ENCODE results near the gene RNF215. TPM values are rescaled to one million over a fixed set of nuclear protein-coding genes. Genes with fewer than 3 reads are reported as not detected.

RNF215 gene
- total RNA-seq, 1 donor from 2014 or later = 4.9 TPM

DNA sequence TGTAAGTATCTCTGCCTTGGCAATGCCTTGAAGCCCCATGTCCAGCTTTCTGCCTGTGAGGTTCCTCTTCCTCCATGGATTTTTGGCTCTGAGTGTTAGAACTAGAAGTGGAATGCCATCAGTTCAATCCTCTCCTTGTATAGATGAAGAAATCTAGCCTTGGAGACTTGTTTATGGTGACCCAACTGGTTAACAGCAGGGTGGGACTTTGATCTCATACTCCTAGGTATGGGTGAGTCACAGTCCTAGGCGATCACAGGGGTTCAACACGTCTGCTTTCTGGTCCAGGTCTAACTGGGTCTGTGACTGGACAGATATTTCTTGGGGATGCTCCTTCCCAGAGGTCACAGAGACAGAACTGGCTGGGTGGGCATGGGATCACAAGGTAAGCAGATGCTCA lies 29.2 kb upstream of the RNF215 start:
- TF ChIP-seq, protein P1, sequence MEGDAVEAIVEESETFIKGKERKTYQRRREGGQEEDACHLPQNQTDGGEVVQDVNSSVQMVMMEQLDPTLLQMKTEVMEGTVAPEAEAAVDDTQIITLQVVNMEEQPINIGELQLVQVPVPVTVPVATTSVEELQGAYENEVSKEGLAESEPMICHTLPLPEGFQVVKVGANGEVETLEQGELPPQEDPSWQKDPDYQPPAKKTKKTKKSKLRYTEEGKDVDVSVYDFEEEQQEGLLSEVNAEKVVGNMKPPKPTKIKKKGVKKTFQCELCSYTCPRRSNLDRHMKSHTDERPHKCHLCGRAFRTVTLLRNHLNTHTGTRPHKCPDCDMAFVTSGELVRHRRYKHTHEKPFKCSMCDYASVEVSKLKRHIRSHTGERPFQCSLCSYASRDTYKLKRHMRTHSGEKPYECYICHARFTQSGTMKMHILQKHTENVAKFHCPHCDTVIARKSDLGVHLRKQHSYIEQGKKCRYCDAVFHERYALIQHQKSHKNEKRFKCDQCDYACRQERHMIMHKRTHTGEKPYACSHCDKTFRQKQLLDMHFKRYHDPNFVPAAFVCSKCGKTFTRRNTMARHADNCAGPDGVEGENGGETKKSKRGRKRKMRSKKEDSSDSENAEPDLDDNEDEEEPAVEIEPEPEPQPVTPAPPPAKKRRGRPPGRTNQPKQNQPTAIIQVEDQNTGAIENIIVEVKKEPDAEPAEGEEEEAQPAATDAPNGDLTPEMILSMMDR (IDR thresholded peaks at IDR 0.05; ENCODE audit: borderline replicate concordance) = no peak
- intact Hi-C loops (cut with micrococcal nuclease) = no loop called here
- peaks cover 54% of the 10 kb centered on the region for H3K36me3 ChIP-seq

DNA sequence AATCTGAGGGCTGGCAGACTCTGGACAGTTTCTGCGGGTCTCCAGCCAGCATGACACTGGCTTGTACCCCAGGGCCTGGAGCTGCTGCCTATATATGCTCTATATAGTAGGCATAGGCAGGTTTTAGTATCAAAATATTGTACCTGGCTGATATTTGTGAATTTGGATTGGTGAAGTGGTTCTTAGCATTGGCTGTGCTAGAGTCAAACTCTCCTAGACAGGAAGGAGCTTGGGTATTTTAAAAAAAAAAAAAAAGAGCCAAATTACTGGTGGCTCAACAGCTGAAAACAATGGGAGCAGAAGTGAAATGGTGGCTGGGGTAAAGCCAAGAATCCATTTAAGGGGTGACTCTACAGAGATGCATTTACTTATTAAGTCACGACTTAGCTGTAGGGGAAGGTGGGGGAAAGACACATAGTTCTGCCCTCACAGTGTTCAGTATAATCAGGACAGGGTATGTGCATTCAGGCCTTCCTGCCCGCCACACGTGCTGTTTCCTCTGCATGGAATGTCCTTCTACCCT lies 27.4 kb upstream of the RNF215 start:
- Histone ChIP-seq H3K4me1 (no peaks in the 10 kb centered on the region), H3K36me3 (peaks cover 53% of the 10 kb centered on the region), H3K9me3 (replicated peaks) (no peaks in the 10 kb centered on the region), H3K4me3 (no peak overlapping the region), H3K27ac (replicated peaks) (no peak overlapping the region), H3K27me3 (ENCODE audit: low read depth) (no peaks in the 10 kb centered on the region)
- intact Hi-C loops (cut with micrococcal nuclease) = no loop called here
- DNase-seq = no peak
- TF ChIP-seq, protein P1 (IDR thresholded peaks at IDR 0.05; ENCODE audit: borderline replicate concordance) = no peak

More for the DNA sequence above, 29.2 kb upstream of the RNF215 start:
- Histone ChIP-seq H3K27me3 (ENCODE audit: low read depth) (no peaks in the 10 kb centered on the region), H3K27ac (replicated peaks) (no peak overlapping the region), H3K4me3 (no peak overlapping the region), H3K4me1 (peaks cover 1% of the 10 kb centered on the region), H3K9me3 (replicated peaks) (no peaks in the 10 kb centered on the region)
- DNase-seq = no peak

DNA sequence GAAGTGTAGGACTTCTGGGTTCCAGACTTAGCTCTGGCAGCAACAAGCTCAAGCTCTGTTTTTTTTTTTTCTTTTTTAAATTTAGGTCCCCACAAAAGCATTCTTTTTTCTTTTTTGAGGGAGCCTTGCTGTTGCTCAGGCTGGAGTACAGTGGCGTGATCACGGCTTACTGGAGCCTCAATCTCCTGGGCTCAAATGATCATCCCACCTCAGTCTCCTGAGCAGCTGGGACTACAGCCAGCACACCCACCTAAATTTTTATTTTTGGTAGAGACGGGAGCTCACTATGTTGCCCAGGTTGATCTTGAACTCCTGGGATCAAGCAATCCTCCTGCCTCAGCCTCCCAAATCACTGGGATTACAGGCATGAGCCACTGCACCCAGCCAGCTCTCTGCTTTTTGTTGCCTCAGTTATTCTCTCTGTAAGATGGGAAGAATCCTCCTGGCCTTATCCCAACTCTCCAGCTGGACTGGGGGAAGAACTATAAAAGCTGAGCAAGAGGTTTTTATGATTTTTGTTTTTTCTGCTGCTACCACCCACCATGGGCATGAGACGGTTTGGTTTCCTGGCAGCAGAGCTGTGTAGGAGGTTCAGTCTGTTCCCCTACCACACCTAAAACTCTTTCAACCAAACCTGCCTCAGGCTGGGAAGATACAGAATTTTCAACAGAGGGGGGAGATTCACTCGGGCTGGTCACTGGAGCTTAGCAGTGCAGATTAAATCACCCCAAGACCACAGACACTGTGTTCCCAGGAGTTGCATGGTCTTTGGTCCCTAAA lies 26.7 kb upstream of the RNF215 start:
- no peaks in the 10 kb centered on the region for H3K9me3 ChIP-seq (replicated peaks)
- H3K27ac ChIP-seq (replicated peaks) = no peak overlapping the region
- no peaks in the 10 kb centered on the region for H3K4me1 ChIP-seq
- H3K27me3 ChIP-seq (ENCODE audit: low read depth) = no peaks in the 10 kb centered on the region
- no peak for DNase-seq
- intact Hi-C loops (cut with micrococcal nuclease) = no loop called here
- TF ChIP-seq, protein P1 (IDR thresholded peaks at IDR 0.05; ENCODE audit: borderline replicate concordance) = no peak
- no peak overlapping the region for H3K4me3 ChIP-seq
- peaks cover 48% of the 10 kb centered on the region for H3K36me3 ChIP-seq

DNA sequence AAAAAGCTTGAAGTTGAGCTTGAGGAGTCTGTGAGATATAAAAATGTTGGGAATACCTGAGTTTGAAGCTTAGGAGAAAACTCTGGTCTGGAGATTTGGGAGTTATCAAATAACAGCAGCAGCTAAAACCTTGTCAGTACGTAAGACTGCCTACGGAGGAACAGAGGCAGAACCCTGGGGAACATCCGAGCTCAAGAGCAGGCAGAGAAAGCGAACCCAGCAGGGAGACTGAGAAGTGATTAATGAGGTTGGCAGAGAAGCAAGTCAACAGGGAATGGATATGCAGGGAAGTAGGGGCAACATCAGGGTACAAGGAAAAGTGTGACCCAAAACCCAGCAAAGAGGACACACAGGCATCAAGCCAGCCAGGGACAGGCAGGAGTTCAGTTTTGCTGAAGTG lies 25.8 kb upstream of the RNF215 start:
- Histone ChIP-seq H3K4me3 (no peak overlapping the region), H3K27me3 (ENCODE audit: low read depth) (no peaks in the 10 kb centered on the region), H3K9me3 (replicated peaks) (no peaks in the 10 kb centered on the region), H3K36me3 (peaks cover 38% of the 10 kb centered on the region), H3K4me1 (no peaks in the 10 kb centered on the region), H3K27ac (replicated peaks) (no peak overlapping the region)
- intact Hi-C loops (cut with micrococcal nuclease) = no loop called here
- TF ChIP-seq, protein P1 (IDR thresholded peaks at IDR 0.05; ENCODE audit: borderline replicate concordance) = no peak
- DNase-seq = no peak

DNA sequence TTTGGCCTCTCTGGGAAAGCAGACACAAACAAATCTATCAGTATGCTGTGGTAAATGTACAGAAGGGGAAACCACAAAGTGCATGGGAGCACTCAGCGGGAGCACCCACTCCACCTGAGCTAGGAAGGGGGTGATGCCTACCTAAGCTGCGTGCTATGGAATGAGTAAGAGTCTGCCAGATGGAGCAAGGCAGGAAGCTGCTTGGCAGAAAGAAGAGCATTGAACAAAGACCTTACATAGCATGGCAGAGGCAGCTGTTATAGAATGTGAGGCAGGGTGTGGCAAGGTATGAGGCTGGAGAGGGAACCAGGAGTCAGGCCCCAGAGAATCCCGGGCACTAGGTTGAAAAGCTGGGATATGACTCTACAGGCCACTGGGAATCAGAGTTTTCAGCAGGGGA lies 24.6 kb upstream of the RNF215 start:
- intact Hi-C loops (cut with micrococcal nuclease) = no loop called here
- H3K9me3 ChIP-seq (replicated peaks) = no peaks in the 10 kb centered on the region
- H3K4me1 ChIP-seq = no peaks in the 10 kb centered on the region
- H3K27me3 ChIP-seq (ENCODE audit: low read depth) = no peaks in the 10 kb centered on the region
- no peak overlapping the region for H3K27ac ChIP-seq (replicated peaks)
- DNase-seq = no peak
- TF ChIP-seq, protein P1 (IDR thresholded peaks at IDR 0.05; ENCODE audit: borderline replicate concordance) = no peak
- peaks cover 27% of the 10 kb centered on the region for H3K36me3 ChIP-seq
- H3K4me3 ChIP-seq = no peak overlapping the region

Measured in left ventricle myocardium inferior (tissue), 1 donor.